GM10847 (cell line): ENCODE measurements around the gene CCL13.

Experiments used
- POLR2A ChIP-seq: IDR thresholded peaks from 2 replicates; pipeline ENCODE4 v1.6.1; 2011; ENCODE audit not compliant: insufficient read length; ENCODE audit errors: extremely low read depth

The CCL13 gene

GRCh38 chr17:34390649-34391048, 34.4 kb downstream of the CCL13 start:
- no peak for TF ChIP-seq POLR2A

DNA sequence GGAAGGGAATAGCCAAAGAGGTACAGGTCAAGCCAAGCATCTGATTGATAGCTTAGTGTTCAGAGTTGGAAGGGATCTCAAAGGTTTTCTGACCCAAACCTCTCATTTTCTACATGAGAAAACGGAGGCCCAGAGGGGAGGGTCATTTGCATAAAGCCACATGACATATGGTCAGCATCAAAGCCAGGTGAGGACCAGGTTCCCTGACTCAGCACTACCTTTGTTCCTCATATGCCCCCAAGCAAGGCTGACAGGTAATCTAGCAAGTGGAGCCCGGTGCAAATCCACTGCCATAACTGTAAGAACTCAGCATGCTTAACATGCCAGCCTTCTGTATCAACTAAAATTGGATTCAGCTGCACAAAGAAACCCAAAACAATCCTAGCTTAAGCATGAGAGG, 35.0 kb downstream of the CCL13 start:
- no peak for TF ChIP-seq POLR2A

- TF ChIP-seq POLR2A: no peak
Observed at GRCh38 chr17:34393401-34393800, 37.1 kb downstream of the CCL13 start.

GRCh38 chr17:34397265-34397664, 41.0 kb downstream of the CCL13 start:
- TF ChIP-seq POLR2A: no peak

- TF ChIP-seq POLR2A: no peak
Observed at GRCh38 chr17:34398990-34399389, 42.7 kb downstream of the CCL13 start.

DNA sequence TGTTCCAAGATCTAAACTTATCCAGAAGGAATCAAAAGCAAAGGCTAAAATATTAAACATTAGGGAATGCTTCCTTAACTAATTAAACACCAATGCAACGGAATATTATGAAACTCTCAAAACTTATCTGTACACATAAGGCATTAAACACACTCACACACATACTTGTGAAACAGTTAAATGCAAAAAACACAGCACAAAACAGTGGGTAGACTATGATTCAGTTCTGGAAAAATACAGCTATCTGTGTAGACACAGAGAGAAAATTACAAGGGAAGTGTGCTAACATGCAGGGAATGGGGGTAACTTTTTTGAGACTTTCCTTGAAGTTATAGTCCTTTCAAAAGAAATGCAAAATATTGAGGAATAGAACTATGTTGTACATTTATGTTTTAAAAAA, 43.4 kb downstream of the CCL13 start:
- TF ChIP-seq POLR2A: no peak

DNA sequence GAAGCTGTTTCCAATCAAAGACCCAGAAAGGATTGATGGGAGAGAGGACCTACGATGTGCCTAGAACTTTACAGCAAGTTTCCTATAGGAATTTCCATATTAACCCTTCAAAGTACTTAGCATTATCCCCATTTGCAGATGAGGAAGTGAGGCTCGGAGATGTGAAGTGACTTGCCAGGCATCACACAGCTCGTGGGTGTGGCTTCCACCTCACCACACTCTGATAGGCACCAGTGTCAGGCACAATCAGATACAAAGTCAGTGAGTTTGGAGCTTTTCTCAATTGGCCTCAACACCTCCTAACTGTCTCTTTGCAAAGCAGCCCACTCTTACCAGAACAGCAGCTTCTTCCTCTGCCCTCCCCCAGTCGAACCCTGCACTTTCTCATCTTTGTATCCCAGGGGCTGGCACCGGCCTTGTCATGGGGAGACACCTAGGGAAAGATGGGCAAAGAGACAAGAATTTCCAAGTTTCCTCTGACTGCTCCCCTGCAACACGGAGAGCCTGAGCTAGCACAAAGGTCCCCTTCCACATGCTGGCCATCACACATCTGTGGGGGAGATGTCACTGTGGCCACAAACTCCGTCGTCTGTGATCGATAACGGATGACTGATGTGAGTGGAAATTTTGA, 44.1 kb downstream of the CCL13 start:
- TF ChIP-seq POLR2A: no peak

DNA sequence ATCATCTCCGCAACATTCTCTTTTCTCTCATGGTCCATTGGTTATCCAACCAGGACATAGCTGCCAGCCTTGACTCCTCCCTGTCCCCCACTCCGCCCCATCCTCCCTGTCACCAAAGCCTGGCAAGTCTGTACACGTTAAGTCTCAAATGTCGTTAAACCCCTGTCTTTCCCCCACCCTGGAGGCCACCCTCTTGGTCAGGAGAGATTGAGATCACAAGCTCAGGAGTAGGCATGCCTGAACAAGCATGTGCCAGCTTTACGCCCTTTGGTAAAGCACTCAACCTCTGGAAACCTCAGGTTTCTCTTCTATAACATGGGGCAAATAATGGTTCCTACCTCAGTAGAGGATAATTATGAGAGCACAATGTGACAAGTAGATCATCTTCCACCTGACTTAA, 44.9 kb downstream of the CCL13 start:
- TF ChIP-seq POLR2A: no peak

DNA sequence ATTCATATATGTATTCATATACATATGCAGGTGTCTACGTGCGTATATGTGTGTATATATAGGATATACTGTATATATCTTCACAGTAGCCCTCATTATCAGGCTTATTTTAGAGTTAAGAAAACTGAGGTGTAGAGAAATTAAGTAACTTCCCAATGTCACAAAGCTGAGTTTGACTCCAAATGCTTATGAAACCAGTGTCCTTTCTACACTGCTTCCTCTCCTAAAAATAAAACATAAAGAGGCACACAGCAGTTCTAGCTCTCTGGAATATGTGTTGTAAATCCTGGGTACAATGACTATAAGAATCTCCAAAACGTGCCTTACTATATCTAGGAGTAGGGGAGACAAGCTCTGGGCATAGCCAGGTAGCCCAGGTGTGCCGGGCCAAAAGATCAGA, 46.7 kb downstream of the CCL13 start:
- no peak for TF ChIP-seq POLR2A

DNA sequence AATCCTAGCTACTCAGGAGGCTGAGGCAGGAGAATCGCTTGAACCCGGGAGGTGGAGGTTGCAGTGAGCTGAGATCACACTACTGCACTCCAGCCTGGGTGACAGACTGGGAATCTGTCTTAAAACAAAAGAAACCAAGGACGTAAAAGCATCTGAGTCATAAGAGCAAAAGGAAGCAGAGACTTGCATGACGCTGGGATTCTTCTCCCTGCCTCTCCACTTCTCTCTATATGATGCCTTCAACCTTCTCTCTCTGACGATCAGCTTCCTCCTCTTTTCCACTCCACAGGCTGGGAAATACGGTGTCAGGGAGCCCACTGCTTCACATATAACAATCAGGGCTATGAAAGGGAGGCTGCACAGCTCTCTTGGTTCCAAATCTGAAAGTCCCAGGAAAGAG, 49.9 kb downstream of the CCL13 start:
- no peak for TF ChIP-seq POLR2A
